Endothelial cell (in vitro differentiated cells): ENCODE data around the gene TESMIN. TPM values are rescaled to one million over a fixed set of nuclear protein-coding genes. Genes with fewer than 3 reads are reported as not detected.

Source experiments
- DNase-seq: peaks from one replicate; pipeline ENCODE4 v3.0.0; 2021; ENCODE audit warnings: low spot score
- H3K27ac Mint-ChIP-seq: one replicate; pipeline ENCODE4 v1.8.0; 2021; ENCODE audit warnings: mixed read lengths, inconsistent platforms; ENCODE audit not compliant: unreplicated experiment
- H3K27me3 Mint-ChIP-seq: one replicate; pipeline ENCODE4 v1.8.0; 2021; ENCODE audit warnings: mild to moderate bottlenecking, moderate library complexity, mixed read lengths, inconsistent platforms; ENCODE audit not compliant: unreplicated experiment
- H3K36me3 Mint-ChIP-seq: one replicate; pipeline ENCODE4 v1.8.0; 2021; ENCODE audit warnings: mild to moderate bottlenecking, low read depth, mixed read lengths, inconsistent platforms; ENCODE audit not compliant: unreplicated experiment
- H3K4me1 Mint-ChIP-seq: one replicate; pipeline ENCODE4 v1.8.0; 2021; ENCODE audit warnings: mild to moderate bottlenecking, mixed read lengths, inconsistent platforms; ENCODE audit not compliant: unreplicated experiment
- H3K4me3 Mint-ChIP-seq: one replicate; pipeline ENCODE4 v1.8.0; 2021; ENCODE audit warnings: mild to moderate bottlenecking, mixed read lengths, inconsistent platforms; ENCODE audit not compliant: unreplicated experiment
- H3K9me3 Mint-ChIP-seq: one replicate; pipeline ENCODE4 v1.8.0; 2021; ENCODE audit warnings: mixed read lengths, inconsistent platforms; ENCODE audit not compliant: unreplicated experiment
- CTCF ChIP-seq: fragments of 200-600 bp; sonication (generic); IDR thresholded peaks from one replicate; pipeline ENCODE4 v1.5.0; 2021; ENCODE audit warnings: antibody characterized with exemption; ENCODE audit not compliant: unreplicated experiment
- total RNA-seq: library from RNA; stranded (reverse); fragmentation: NEBNext Ultra II Directional; extraction: Animal tissue kit (Norgen Biotek cat#: 25700); gene quantifications from one replicate; pipeline ENCODE4 v1.2.1, GENCODE V29; 2021; ENCODE audit not compliant: unreplicated experiment

The TESMIN gene
- total RNA-seq, 1 donor from 2014 or later, result 3.4 TPM

- H3K9me3 Mint-ChIP-seq, result no peaks in the 10 kb centered on the region
- DNase-seq, result no peak
- H3K4me3 Mint-ChIP-seq, result no peak overlapping the region
- TF ChIP-seq CTCF, result no peak
- peaks cover 7% of the 10 kb centered on the region for H3K4me1 Mint-ChIP-seq
- no peaks in the 10 kb centered on the region for H3K27me3 Mint-ChIP-seq
- H3K36me3 Mint-ChIP-seq, result peaks cover 5% of the 10 kb centered on the region
- H3K27ac Mint-ChIP-seq, result no peak overlapping the region
Observed at GRCh38 chr11:68709062-68709461, 42.3 kb downstream of the TESMIN start.

- no peaks in the 10 kb centered on the region for H3K27me3 Mint-ChIP-seq
Observed at GRCh38 chr11:68707527-68707926, 43.8 kb downstream of the TESMIN start.

GRCh38 chr11:68704887-68705286 lies 46.4 kb downstream of the TESMIN start:
- DNase-seq, result no peak
- no peak overlapping the region for H3K27ac Mint-ChIP-seq
- no peak overlapping the region for H3K4me3 Mint-ChIP-seq

More at GRCh38 chr11:68707527-68707926, 43.8 kb downstream of the TESMIN start:
- TF ChIP-seq CTCF, result no peak
- H3K27ac Mint-ChIP-seq, result no peak overlapping the region
- H3K9me3 Mint-ChIP-seq, result no peaks in the 10 kb centered on the region
- H3K36me3 Mint-ChIP-seq, result peaks cover 5% of the 10 kb centered on the region
- no peak overlapping the region for H3K4me3 Mint-ChIP-seq
- peaks cover 7% of the 10 kb centered on the region for H3K4me1 Mint-ChIP-seq
- DNase-seq, result no peak

GRCh38 chr11:68698993-68699392 lies 52.3 kb downstream of the TESMIN start:
- Mint-ChIP-seq H3K4me3 (no peak overlapping the region), H3K9me3 (no peaks in the 10 kb centered on the region), H3K36me3 (no peaks in the 10 kb centered on the region), H3K27me3 (no peaks in the 10 kb centered on the region), H3K27ac (no peak overlapping the region), H3K4me1 (no peaks in the 10 kb centered on the region)
- TF ChIP-seq CTCF, result no peak
- DNase-seq, result no peak

More at GRCh38 chr11:68704887-68705286, 46.4 kb downstream of the TESMIN start:
- no peaks in the 10 kb centered on the region for H3K9me3 Mint-ChIP-seq
- H3K4me1 Mint-ChIP-seq, result peaks cover 7% of the 10 kb centered on the region
- H3K27me3 Mint-ChIP-seq, result no peaks in the 10 kb centered on the region
- no peak for TF ChIP-seq CTCF
- no peaks in the 10 kb centered on the region for H3K36me3 Mint-ChIP-seq

- no peaks in the 10 kb centered on the region for H3K9me3 Mint-ChIP-seq
- no peaks in the 10 kb centered on the region for H3K36me3 Mint-ChIP-seq
- no peak for DNase-seq
- no peak overlapping the region for H3K27ac Mint-ChIP-seq
- H3K4me3 Mint-ChIP-seq, result no peak overlapping the region
- TF ChIP-seq CTCF, result no peak
- no peaks in the 10 kb centered on the region for H3K4me1 Mint-ChIP-seq
- H3K27me3 Mint-ChIP-seq, result peaks cover 1% of the 10 kb centered on the region
Observed at GRCh38 chr11:68695531-68695930, 55.8 kb downstream of the TESMIN start.
